Esophagus muscularis mucosa (tissue), 4 donors: Measurements from ENCODE around the gene SPPL2C. TPM values are rescaled to one million over a fixed set of nuclear protein-coding genes. Genes with fewer than 3 reads are reported as not detected.

Experiments
- DNase-seq: peaks from one replicate; pipeline ENCODE4 v3.0.0-alpha.2; 2017; ENCODE audit errors: extremely low spot score
- H3K27ac ChIP-seq, 4 donors: fragments of 200-600 bp; sonication (generic); replicated peaks in 1 of 4; 1 replicate in 3 of 4; 2 replicates in 1 of 4; pipeline ENCODE4 v1.5.1; 2016 to 2019; ENCODE audit warnings: mild to moderate bottlenecking in 1 of 4
- H3K27me3 ChIP-seq, 4 donors: fragments of 200-600 bp; sonication (generic); one replicate each; pipeline versions ENCODE4 v1.5.1 to v1.6.0; 2016 to 2019
- H3K36me3 ChIP-seq, 4 donors: fragments of 200-600 bp; sonication (generic); one replicate each; pipeline ENCODE4 v1.5.1; 2016 to 2019
- H3K4me1 ChIP-seq, 4 donors: fragments of 200-600 bp; sonication (generic); one replicate each; pipeline ENCODE4 v1.5.1; 2016 to 2019
- H3K4me3 ChIP-seq, 4 donors: fragments of 200-600 bp; sonication (generic); 1 replicate in 2 of 4; 2 replicates in 2 of 4; pipeline ENCODE4 v1.5.1; 2016 to 2019; ENCODE audit warnings: mild to moderate bottlenecking in 4 of 4, moderate library complexity in 1 of 4
- H3K9me3 ChIP-seq, 4 donors: fragments of 200-600 bp; sonication (generic); 1 replicate in 3 of 4; 2 replicates in 1 of 4; pipeline ENCODE4 v1.5.1; 2016 to 2019
- CTCF ChIP-seq, 3 experiments: fragments of 200-600 bp in 2 of 3; fragments of 450-650 bp in 1 of 3; sonication (generic) in 2 of 3; IDR thresholded peaks; one replicate each; pipeline ENCODE4 v1.5.1; 2017 to 2019; ENCODE audit warnings: antibody characterized with exemption in 3 of 3, mild to moderate bottlenecking in 2 of 3, moderate library complexity in 1 of 3
- EP300 ChIP-seq: sonication (generic); formaldehyde crosslinking; IDR thresholded peaks from one replicate; pipeline ENCODE4 v1.6.1; 2017; ENCODE audit warnings: antibody characterized with exemption
- POLR2A ChIP-seq: fragments of 450-650 bp; IDR thresholded peaks from one replicate; pipeline ENCODE4 v1.6.1; 2017; ENCODE audit warnings: antibody characterized with exemption, moderate library complexity, mild to moderate bottlenecking, low read depth
- POLR2AphosphoS5 ChIP-seq, 2 donors: sonication (generic); formaldehyde crosslinking; IDR thresholded peaks; one replicate each; pipeline ENCODE4 v1.6.1; 2017; ENCODE audit warnings: antibody characterized with exemption in 2 of 2
- WGBS: methylation state at CpG from one replicate; pipeline ENCODE4 v1.1.5; 2018; 5-methylcytosine and 5-hydroxymethylcytosine counted together
- intact Hi-C: fragments of 100-400 bp; cut with DNase I; formaldehyde crosslinking; loops from one replicate; pipeline ENCODE4 v1.15.1; 2023
- total RNA-seq, 4 donors: library from RNA; depleted of rRNA; stranded (reverse); fragments of >200 nt; gene quantifications; one replicate each; pipeline versions ENCODE4 v1.1.0 to v1.2.1, GENCODE V29; 2016

The SPPL2C gene
- total RNA-seq, 4 donors from 2014 or later = not detected

GRCh38 chr17:45874151-45874550 is 29.5 kb downstream of the SPPL2C start:
- no peak overlapping the region for H3K27ac ChIP-seq
- H3K27me3 ChIP-seq = peaks cover 0 to 19% (median 4%) of the 10 kb centered on the region in 4 donors
- DNase-seq = no peak
- H3K4me3 ChIP-seq = no peak overlapping the region
- H3K9me3 ChIP-seq = no peaks in the 10 kb centered on the region
- 65% methylated on average over 3 of the region's 3 CpGs for WGBS
- intact Hi-C loops = no loop called here
- H3K4me1 ChIP-seq = peaks cover 0 to 8% (median 4%) of the 10 kb centered on the region in 4 donors
- TF ChIP-seq POLR2AphosphoS5 (IDR thresholded peaks at IDR 0.05) = no peak
- no peak for TF ChIP-seq POLR2A
- no peak for TF ChIP-seq EP300
- no peak for TF ChIP-seq CTCF (IDR thresholded peaks at IDR 0.05)
- no peaks in the 10 kb centered on the region for H3K36me3 ChIP-seq

- TF ChIP-seq CTCF (IDR thresholded peaks at IDR 0.05) (no peak), POLR2A (no peak)
- intact Hi-C loops = no loop called here
- no peak for DNase-seq
- H3K36me3 ChIP-seq = no peaks in the 10 kb centered on the region
- 73% methylated on average over 3 of the region's 3 CpGs for WGBS
- H3K4me3 ChIP-seq = no peak overlapping the region
- H3K27me3 ChIP-seq = peaks cover 0 to 26% (median 4%) of the 10 kb centered on the region in 4 donors
- no peak overlapping the region for H3K27ac ChIP-seq
- no peaks in the 10 kb centered on the region for H3K4me1 ChIP-seq
- no peaks in the 10 kb centered on the region for H3K9me3 ChIP-seq
Observed at GRCh38 chr17:45876539-45876938, 31.9 kb downstream of the SPPL2C start.

- no peak for TF ChIP-seq CTCF (IDR thresholded peaks at IDR 0.05)
- TF ChIP-seq POLR2AphosphoS5 (IDR thresholded peaks at IDR 0.05) = no peak
- TF ChIP-seq EP300 = no peak
- TF ChIP-seq POLR2A = no peak
- 59% methylated on average over 1 of the region's 1 CpG for WGBS
- intact Hi-C loops = no loop called here
Observed at GRCh38 chr17:45877467-45877866, 32.8 kb downstream of the SPPL2C start.

GRCh38 chr17:45883063-45883462 is 38.4 kb downstream of the SPPL2C start:
- intact Hi-C loops = no loop called here
- H3K9me3 ChIP-seq = peaks cover 0 to 5% (median 0%) of the 10 kb centered on the region in 4 donors
- 100% methylated on average over 2 of the region's 2 CpGs for WGBS
- H3K36me3 ChIP-seq = no peaks in the 10 kb centered on the region
- no peak overlapping the region for H3K27ac ChIP-seq
- peaks cover 0 to 12% (median 0%) of the 10 kb centered on the region in 4 donors for H3K27me3 ChIP-seq
- H3K4me1 ChIP-seq = no peaks in the 10 kb centered on the region
- no peak overlapping the region for H3K4me3 ChIP-seq
- TF ChIP-seq CTCF (IDR thresholded peaks at IDR 0.05) (no peak), POLR2AphosphoS5 (IDR thresholded peaks at IDR 0.05) (no peak), POLR2A (no peak), EP300 (no peak)
- DNase-seq = no peak

More at GRCh38 chr17:45877467-45877866, 32.8 kb downstream of the SPPL2C start:
- DNase-seq = no peak
- Histone ChIP-seq H3K27me3 (peaks cover 0 to 31% (median 4%) of the 10 kb centered on the region in 4 donors), H3K4me3 (no peak overlapping the region), H3K36me3 (no peaks in the 10 kb centered on the region), H3K9me3 (no peaks in the 10 kb centered on the region), H3K27ac (no peak overlapping the region), H3K4me1 (no peaks in the 10 kb centered on the region)

- Histone ChIP-seq H3K4me1 (no peaks in the 10 kb centered on the region), H3K36me3 (no peaks in the 10 kb centered on the region), H3K4me3 (no peak overlapping the region), H3K27me3 (peaks cover 0 to 2% (median 0%) of the 10 kb centered on the region in 4 donors), H3K9me3 (peaks cover 0 to 5% (median 0%) of the 10 kb centered on the region in 4 donors), H3K27ac (no peak overlapping the region)
- WGBS = 100% methylated on average over 2 of the region's 2 CpGs
- TF ChIP-seq EP300 (no peak), POLR2AphosphoS5 (IDR thresholded peaks at IDR 0.05) (no peak), POLR2A (no peak), CTCF (IDR thresholded peaks at IDR 0.05) (no peak)
- intact Hi-C loops = no loop called here
- DNase-seq = no peak
Observed at GRCh38 chr17:45886852-45887251, 42.2 kb downstream of the SPPL2C start.
